K562 (cell line): ENCODE data around the gene SPEG. TPM values are rescaled to one million over a fixed set of nuclear protein-coding genes. Genes with fewer than 3 reads are reported as not detected.

Source experiments
- ATF7 ChIP-seq: fragments of 450-650 bp; IDR thresholded peaks from 2 replicates; pipeline ENCODE4 v1.7.1; 2014; ENCODE audit warnings: mild to moderate bottlenecking, moderate library complexity
- ESRRB ChIP-seq: fragments of 250-450 bp; sonication (Bioruptor Pico); IDR thresholded peaks from 2 replicates; pipeline ENCODE4 v1.5.0; 2020; ENCODE audit warnings: mild to moderate bottlenecking, moderate library complexity, borderline replicate concordance
- POU5F1 ChIP-seq: fragments of 150-350 bp; IDR thresholded peaks from 2 replicates; pipeline ENCODE4 v1.6.1; 2014; ENCODE audit warnings: borderline replicate concordance, low read length, low read depth, mild to moderate bottlenecking; ENCODE audit not compliant: partially characterized antibody
- RFX5 ChIP-seq: IDR thresholded peaks from 2 replicates; pipeline ENCODE4 v1.6.1; 2011; ENCODE audit warnings: low read depth, mild to moderate bottlenecking, improper control_type of control experiment, low read length
- SMAD2 ChIP-seq: fragments of 150-350 bp; IDR thresholded peaks from 2 replicates; pipeline ENCODE4 v1.6.1; 2014; ENCODE audit warnings: low read depth, mild to moderate bottlenecking, low read length
- SMARCA5 ChIP-seq: fragments of 450-650 bp; IDR thresholded peaks from 2 replicates; pipeline ENCODE4 v1.6.1; 2016
- TBP ChIP-seq: optimal IDR thresholded peaks from 2 replicates; pipeline ENCODE3; 2011; ENCODE audit warnings: low read depth, low read length, improper control_type of control experiment
- TCF7L2 ChIP-seq: fragments of 150-350 bp; IDR thresholded peaks from 2 replicates; pipeline ENCODE4 v1.6.1; 2016; ENCODE audit warnings: low read depth, mild to moderate bottlenecking, low read length, moderate library complexity
- ZNF347 ChIP-seq: fragments of 450-650 bp; formaldehyde crosslinking; IDR thresholded peaks from 2 replicates; pipeline ENCODE4 v1.4.0; 2020; ENCODE audit warnings: low read depth, mild to moderate bottlenecking, moderate library complexity
- polyA plus RNA-seq, 8 experiments: library from polyadenylated mRNA; depleted of rRNA in 4 of 8; stranded (reverse) in 5 of 8; unstranded in 3 of 8; fragments of >200 nt; fragmentation: Nextera tagmentation in 2 of 8; fragmentation: Illumina TruSeq in 1 of 8; extraction: Ambion mirVana in 2 of 8; extraction: Trizol in 1 of 8; gene quantifications; 2 replicates each; pipeline versions ENCODE4 v1.2.1 to v1.2.3, GENCODE V29; 2011 to 2014; ENCODE audit warnings: inconsistent platforms in 1 of 8, missing spikeins in 1 of 8
- total RNA-seq, 7 experiments: library from RNA; depleted of rRNA in 6 of 7; stranded (reverse); fragments of >200 nt in 6 of 7; fragmentation: Illumina TruSeq in 2 of 7; extraction: Trizol in 2 of 7; gene quantifications; 2 replicates each; pipeline versions ENCODE4 v1.2.1 to v1.2.3, GENCODE V29; 2011 to 2021; ENCODE audit warnings: low replicate concordance in 1 of 7
- TF ChIP-seq, protein P1 (sequence below): sonication (generic); formaldehyde crosslinking; IDR thresholded peaks from 2 replicates; pipeline ENCODE4 v1.8.0; 2022; ENCODE audit warnings: mild to moderate bottlenecking, missing genetic modification reagents

The SPEG gene
- total and polyA plus RNA-seq, 9 of the 15 experiments (the other 6 are each of a cell fraction or from before 2014, with no cell fraction given) = 0.49 to 8.7 (median 3.0) TPM

DNA sequence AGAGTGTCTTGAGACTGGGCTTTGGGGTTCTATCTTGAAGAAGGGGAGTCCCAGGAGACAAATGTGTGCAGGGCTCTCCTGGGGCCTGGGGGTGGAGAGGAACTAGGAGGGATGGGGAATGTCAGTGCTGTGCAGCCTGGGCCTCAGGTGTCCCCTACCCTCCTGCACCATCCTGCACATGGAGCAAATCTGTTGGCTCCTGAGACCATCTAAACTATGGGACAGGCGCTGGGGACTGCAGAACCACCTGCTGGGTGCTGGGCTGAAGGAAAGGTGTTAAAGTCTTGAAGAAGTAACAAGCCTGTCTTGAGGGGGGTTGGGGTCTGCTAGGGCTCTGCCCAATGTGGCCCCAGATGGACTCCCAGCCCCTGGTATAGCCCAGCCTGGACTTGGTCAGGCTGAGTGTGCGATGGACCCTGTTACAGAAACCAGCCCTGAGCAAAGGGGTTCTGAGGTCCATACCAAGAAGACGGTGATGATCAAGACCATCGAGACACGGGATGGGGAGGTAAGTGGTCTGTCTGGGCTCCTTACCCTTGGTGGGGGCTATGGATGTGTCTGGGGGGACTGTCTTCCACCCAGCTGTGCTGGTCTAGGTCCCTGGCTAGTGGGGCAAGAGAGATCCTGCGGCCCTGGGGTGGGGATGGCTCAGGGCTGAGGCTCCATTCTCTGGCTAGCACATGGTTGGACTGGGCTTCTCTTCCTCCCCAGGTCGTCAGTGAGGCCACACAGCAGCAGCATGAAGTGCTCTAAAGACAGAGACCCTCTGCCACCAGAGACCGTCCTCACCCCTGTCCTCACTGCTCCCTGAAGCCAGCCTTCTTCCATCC is 9.2 kb upstream of the SPEG start (continued):
- TF ChIP-seq SMAD2 (no peak), ATF7 (no peak), ZNF347 (CRISPR knock-in tag) (no peak), SMARCA5 (no peak), TBP (no peak), POU5F1 (no peak), TCF7L2 (no peak), RFX5 (no peak), ESRRB (no peak)
- TF ChIP-seq, protein P1, sequence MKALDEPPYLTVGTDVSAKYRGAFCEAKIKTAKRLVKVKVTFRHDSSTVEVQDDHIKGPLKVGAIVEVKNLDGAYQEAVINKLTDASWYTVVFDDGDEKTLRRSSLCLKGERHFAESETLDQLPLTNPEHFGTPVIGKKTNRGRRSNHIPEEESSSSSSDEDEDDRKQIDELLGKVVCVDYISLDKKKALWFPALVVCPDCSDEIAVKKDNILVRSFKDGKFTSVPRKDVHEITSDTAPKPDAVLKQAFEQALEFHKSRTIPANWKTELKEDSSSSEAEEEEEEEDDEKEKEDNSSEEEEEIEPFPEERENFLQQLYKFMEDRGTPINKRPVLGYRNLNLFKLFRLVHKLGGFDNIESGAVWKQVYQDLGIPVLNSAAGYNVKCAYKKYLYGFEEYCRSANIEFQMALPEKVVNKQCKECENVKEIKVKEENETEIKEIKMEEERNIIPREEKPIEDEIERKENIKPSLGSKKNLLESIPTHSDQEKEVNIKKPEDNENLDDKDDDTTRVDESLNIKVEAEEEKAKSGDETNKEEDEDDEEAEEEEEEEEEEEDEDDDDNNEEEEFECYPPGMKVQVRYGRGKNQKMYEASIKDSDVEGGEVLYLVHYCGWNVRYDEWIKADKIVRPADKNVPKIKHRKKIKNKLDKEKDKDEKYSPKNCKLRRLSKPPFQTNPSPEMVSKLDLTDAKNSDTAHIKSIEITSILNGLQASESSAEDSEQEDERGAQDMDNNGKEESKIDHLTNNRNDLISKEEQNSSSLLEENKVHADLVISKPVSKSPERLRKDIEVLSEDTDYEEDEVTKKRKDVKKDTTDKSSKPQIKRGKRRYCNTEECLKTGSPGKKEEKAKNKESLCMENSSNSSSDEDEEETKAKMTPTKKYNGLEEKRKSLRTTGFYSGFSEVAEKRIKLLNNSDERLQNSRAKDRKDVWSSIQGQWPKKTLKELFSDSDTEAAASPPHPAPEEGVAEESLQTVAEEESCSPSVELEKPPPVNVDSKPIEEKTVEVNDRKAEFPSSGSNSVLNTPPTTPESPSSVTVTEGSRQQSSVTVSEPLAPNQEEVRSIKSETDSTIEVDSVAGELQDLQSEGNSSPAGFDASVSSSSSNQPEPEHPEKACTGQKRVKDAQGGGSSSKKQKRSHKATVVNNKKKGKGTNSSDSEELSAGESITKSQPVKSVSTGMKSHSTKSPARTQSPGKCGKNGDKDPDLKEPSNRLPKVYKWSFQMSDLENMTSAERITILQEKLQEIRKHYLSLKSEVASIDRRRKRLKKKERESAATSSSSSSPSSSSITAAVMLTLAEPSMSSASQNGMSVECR (CRISPR knock-in tag) = no peak
